Esophagus squamous epithelium (tissue), 5 donors: ENCODE data around the gene FOSL2. TPM values are rescaled to one million over a fixed set of nuclear protein-coding genes. Genes with fewer than 3 reads are reported as not detected.
A peak's percentile ranks its signal among the peaks of the same experiment; 100 is the strongest.

Source experiments
- DNase-seq: peaks from one replicate; lab custom pipeline; 2025; lab: John Stamatoyannopoulos, UW
- H3K27ac ChIP-seq, 4 donors: fragments of 200-600 bp; sonication (generic); one replicate each; pipeline ENCODE4 v1.5.1; 2016 to 2019; ENCODE audit warnings: mild to moderate bottlenecking in 1 of 4
- H3K27me3 ChIP-seq, 4 donors: fragments of 200-600 bp; sonication (generic); 1 replicate in 3 of 4; 2 replicates in 1 of 4; pipeline versions ENCODE4 v1.5.1 to v1.6.0; 2017 to 2021; ENCODE audit warnings: antibody characterized with exemption in 1 of 4
- H3K36me3 ChIP-seq, 3 donors: fragments of 200-600 bp; sonication (generic); one replicate each; pipeline ENCODE4 v1.5.1; 2016 to 2019
- H3K4me1 ChIP-seq, 3 donors: fragments of 200-600 bp; sonication (generic); one replicate each; pipeline ENCODE4 v1.5.1; 2017 to 2019
- H3K4me3 ChIP-seq, 4 donors: fragments of 200-600 bp; sonication (generic); 1 replicate in 3 of 4; 2 replicates in 1 of 4; pipeline ENCODE4 v1.5.1; 2016 to 2019; ENCODE audit warnings: mild to moderate bottlenecking in 2 of 4, moderate library complexity in 1 of 4
- H3K9me3 ChIP-seq, 3 donors: fragments of 200-600 bp; sonication (generic); one replicate each; pipeline ENCODE4 v1.5.1; 2016 to 2019
- CTCF ChIP-seq, 6 experiments: fragments of 450-650 bp in 4 of 6; fragments of 200-600 bp in 2 of 6; sonication (generic) in 2 of 6; IDR thresholded peaks; one replicate each; pipeline ENCODE4 v1.5.1; 2016 to 2019; ENCODE audit warnings: antibody characterized with exemption in 6 of 6, mild to moderate bottlenecking in 4 of 6, moderate library complexity in 4 of 6
- POLR2A ChIP-seq, 4 donors: fragments of 450-650 bp; IDR thresholded peaks; one replicate each; pipeline ENCODE4 v1.6.1; 2017; ENCODE audit warnings: antibody characterized with exemption in 4 of 4, mild to moderate bottlenecking in 4 of 4, moderate library complexity in 3 of 4
- WGBS, 2 donors: methylation state at CpG; one replicate each; pipeline ENCODE4 v1.1.5; 2018; 5-methylcytosine and 5-hydroxymethylcytosine counted together
- intact Hi-C: fragments of 100-400 bp; cut with DNase I; formaldehyde crosslinking; loops from one replicate; pipeline ENCODE4 v1.15.0; 2022
- total RNA-seq, 4 donors: library from RNA; depleted of rRNA; stranded (reverse); fragments of >200 nt; gene quantifications; one replicate each; pipeline ENCODE4 v1.1.0, GENCODE V29; 2016
- donor health status: DM: yes; HTN: yes; CAD: no.

FOSL2 gene
- total RNA-seq, 4 donors from 2014 or later, result 100 to 234 (median 144) TPM

GRCh38 chr2:28406276-28407096 lies 13.8 kb downstream of the FOSL2 start:
- H3K9me3 ChIP-seq, result no peaks in the 10 kb centered on the region
- WGBS, 2 donors, result 83 to 85% methylated on average over 9 of the region's 16 CpGs
- intact Hi-C loops, result loop anchor here (10.0 kb wide), 1 partner anchor 652 kb away; no protein-coding TSS in a partner anchor
- no peak overlapping the region for H3K4me3 ChIP-seq
- DNase-seq, result no peak
- H3K27me3 ChIP-seq, result no peaks in the 10 kb centered on the region
- H3K4me1 ChIP-seq, result peaks cover 74 to 100% (median 95%) of the 10 kb centered on the region in 3 donors
- H3K36me3 ChIP-seq, result peaks cover 91 to 100% (median 93%) of the 10 kb centered on the region in 3 donors
- TF ChIP-seq POLR2A (IDR thresholded peaks at IDR 0.05) (peak in 1 of 4 donors; percentile 30), CTCF (IDR thresholded peaks at IDR 0.05) (no peak)
- H3K27ac ChIP-seq, result peak overlapping the region; percentile 68 to 84 (median 80)

GRCh38 chr2:28407131-28407975 lies 14.7 kb downstream of the FOSL2 start:
- peaks cover 80 to 100% (median 95%) of the 10 kb centered on the region in 3 donors for H3K4me1 ChIP-seq
- intact Hi-C loops, result loop anchor here (10.0 kb wide), 1 partner anchor 653 kb away; no protein-coding TSS in a partner anchor
- H3K9me3 ChIP-seq, result no peaks in the 10 kb centered on the region
- no peaks in the 10 kb centered on the region for H3K27me3 ChIP-seq
- peak overlapping the region; percentile 68 to 84 (median 80) for H3K27ac ChIP-seq
- no peak for TF ChIP-seq CTCF (IDR thresholded peaks at IDR 0.05)
- TF ChIP-seq POLR2A (IDR thresholded peaks at IDR 0.05), result no peak
- WGBS, 2 donors, result 72 to 83% methylated on average over 1 to 5 of the region's 8 CpGs
- H3K4me3 ChIP-seq, result peak overlapping the region in 1 of 4 donors; percentile 1
- no peak for DNase-seq
- H3K36me3 ChIP-seq, result peaks cover 93 to 100% (median 98%) of the 10 kb centered on the region in 3 donors

GRCh38 chr2:28407976-28408690 lies 15.5 kb downstream of the FOSL2 start:
- WGBS, 2 donors, result 74 to 80% methylated on average over 5 of the region's 5 CpGs
- Histone ChIP-seq H3K4me1 (peaks cover 80 to 100% (median 93%) of the 10 kb centered on the region in 3 donors), H3K27ac (peak overlapping the region; percentile 68 to 84 (median 80)), H3K36me3 (peaks cover 96 to 100% (median 98%) of the 10 kb centered on the region in 3 donors), H3K4me3 (peak overlapping the region in 1 of 4 donors; percentile 1), H3K9me3 (no peaks in the 10 kb centered on the region), H3K27me3 (no peaks in the 10 kb centered on the region)
- no peak for TF ChIP-seq CTCF (IDR thresholded peaks at IDR 0.05)
- no peak for TF ChIP-seq POLR2A (IDR thresholded peaks at IDR 0.05)
- intact Hi-C loops, result loop anchor here (10.0 kb wide), 1 partner anchor 653 kb away; no protein-coding TSS in a partner anchor
- DNase-seq, result no peak

- DNase-seq, result no peak
- no peak overlapping the region for H3K4me3 ChIP-seq
- whole genome bisulfite sequencing, 2 donors, result 44 to 73% methylated on average over 6 to 16 of the region's 26 CpGs
- H3K4me1 ChIP-seq, result peaks cover 86 to 100% (median 88%) of the 10 kb centered on the region in 3 donors
- peaks cover 98 to 100% (median 98%) of the 10 kb centered on the region in 3 donors for H3K36me3 ChIP-seq
- H3K27ac ChIP-seq, result peak overlapping the region; percentile 68 to 84 (median 80)
- TF ChIP-seq CTCF (IDR thresholded peaks at IDR 0.05), result no peak
- TF ChIP-seq POLR2A (IDR thresholded peaks at IDR 0.05), result peak in 1 of 4 donors; percentile 21
- H3K9me3 ChIP-seq, result no peaks in the 10 kb centered on the region
- intact Hi-C loops, result loop anchor here (10.0 kb wide), 1 partner anchor 654 kb away; no protein-coding TSS in a partner anchor
- H3K27me3 ChIP-seq, result no peaks in the 10 kb centered on the region
These were observed 16.3 kb downstream of the FOSL2 start for GRCh38 chr2:28408764-28409599.
